HG03196 (cell line): ENCODE data around the gene POLE3.
"Not testable (repeated sequence)": the region's sequence is repeated elsewhere in the genome, so short reads cannot be mapped to it uniquely, and the experiment has no call there.

Experiments used
- ATAC-seq: cut with Tn5 transposase; IDR thresholded peaks from one replicate; pipeline ENCODE4 v1.9.1; 2021; ENCODE audit not compliant: unreplicated experiment

Gene POLE3

GRCh38 chr9:113406353-113406752 lies 4.1 kb downstream of the POLE3 start:
- ATAC-seq, result not testable (repeated sequence)

GRCh38 chr9:113403646-113404045 lies 6.8 kb downstream of the POLE3 start:
- ATAC-seq, result no peak

- peak; percentile 99 for ATAC-seq
These were observed 9.3 kb downstream of the POLE3 start, which contains the start of gene ALAD for GRCh38 chr9:113401027-113401792. ALAD (minus strand) TSS chr9:113401284; CDS start chr9:113393559, 7,725 bp downstream.

- ATAC-seq, result no peak
These were observed 10.8 kb downstream of the POLE3 start for GRCh38 chr9:113399646-113400200.

GRCh38 chr9:113398796-113399195 lies 11.7 kb downstream of the POLE3 start:
- ATAC-seq, result no peak

- no peak for ATAC-seq
These were observed 13.3 kb downstream of the POLE3 start for GRCh38 chr9:113397203-113397631.

GRCh38 chr9:113395000-113395861 lies 15.2 kb downstream of the POLE3 start:
- ATAC-seq, result no peak

- no peak for ATAC-seq
These were observed 17.2 kb downstream of the POLE3 start for GRCh38 chr9:113393281-113393680.

GRCh38 chr9:113391917-113392316 lies 18.6 kb downstream of the POLE3 start:
- no peak for ATAC-seq

GRCh38 chr9:113390192-113390960 lies 20.1 kb downstream of the POLE3 start:
- no peak for ATAC-seq

GRCh38 chr9:113389451-113389850 lies 21.0 kb downstream of the POLE3 start:
- ATAC-seq, result no peak

GRCh38 chr9:113388833-113389232 lies 21.6 kb downstream of the POLE3 start:
- ATAC-seq, result no peak

- ATAC-seq, result no peak
These were observed 22.8 kb downstream of the POLE3 start for GRCh38 chr9:113387560-113388230.

- ATAC-seq, result no peak
These were observed 23.7 kb downstream of the POLE3 start for GRCh38 chr9:113386571-113387393.

GRCh38 chr9:113381909-113382411 lies 28.5 kb downstream of the POLE3 start:
- no peak for ATAC-seq

GRCh38 chr9:113381441-113381840 lies 29.0 kb downstream of the POLE3 start:
- not testable (repeated sequence) for ATAC-seq

- ATAC-seq, result peak; percentile 50
These were observed 29.6 kb downstream of the POLE3 start for GRCh38 chr9:113380869-113381378.

GRCh38 chr9:113379829-113380210 lies 30.7 kb downstream of the POLE3 start:
- not testable (repeated sequence) for ATAC-seq
